ENCODE data around the gene CORO2B. TPM values are rescaled to one million over a fixed set of nuclear protein-coding genes. Genes with fewer than 3 reads are reported as not detected.

CORO2B gene
- polyA plus RNA-seq, 1 of the 3 experiments (the other 2 are of a cell fraction) = 3.6 TPM

GRCh38 chr15:68651916-68652525, 73.2 kb downstream of the CORO2B start:
- no peak overlapping the region for H3K9ac ChIP-seq
- H4K20me1 ChIP-seq (ENCODE audit: insufficient read depth) = no peaks in the 10 kb centered on the region
- DNase-seq = peak; percentile 41
- ChIA-PET POLR2A (no interaction called here), CTCF (interaction anchor here (0.7 to 2.2 kb wide), 17 partner anchors 10 to 273 kb away, joined by 3 to 17 read pairs (median 4); no protein-coding TSS in a partner anchor)
- H3F3A ChIP-seq (replicated peaks; ENCODE audit: insufficient read depth) = no peaks in the 10 kb centered on the region
- H3K27ac ChIP-seq (ENCODE audit: low read depth in 2 of 2, low read length in 1 of 2) = no peak overlapping the region; a peak in 1 of 4 replicates
- no peaks in the 10 kb centered on the region for H3K79me2 ChIP-seq (ENCODE audit: insufficient read depth)
- H3K9me3 ChIP-seq = no peaks in the 10 kb centered on the region
- H3K4me1 ChIP-seq (ENCODE audit: control insufficient read depth in 1 of 2, insufficient read depth in 2 of 2, low read depth in 1 of 2, low read length in 1 of 2) = peaks cover 0 to 12% of the 10 kb centered on the region in 2 experiments; a peak in 1 of 4 replicates
- no peak overlapping the region for H3K4me2 ChIP-seq
- no peak overlapping the region for H3K4me3 ChIP-seq (ENCODE audit: low read depth in 2 of 2, low read length in 1 of 2)
- TF ChIP-seq NRF1 (IDR thresholded peaks at IDR 0.05; ENCODE audit: low read depth, low read length) (no peak), YY1 (IDR thresholded peaks at IDR 0.05; ENCODE audit: low read depth) (no peak), RCOR1 (IDR thresholded peaks at IDR 0.05; ENCODE audit: low read length) (no peak), TCF12 (IDR thresholded peaks at IDR 0.05) (no peak), FOSL2 (IDR thresholded peaks at IDR 0.05; ENCODE audit: borderline replicate concordance, low read depth) (no peak), JUND (IDR thresholded peaks at IDR 0.05) (no peak), GATA2 (CRISPR knock-in tag; IDR thresholded peaks at IDR 0.05) (no peak), MEF2A (IDR thresholded peaks at IDR 0.05; ENCODE audit: borderline replicate concordance, low read depth) (no peak), FOXJ3 (CRISPR knock-in tag; IDR thresholded peaks at IDR 0.05) (no peak), EP300 (IDR thresholded peaks at IDR 0.05; ENCODE audit: borderline replicate concordance in 1 of 2, low read depth in 1 of 2, low read length in 1 of 2) (no peak), USF1 (IDR thresholded peaks at IDR 0.05; ENCODE audit: borderline replicate concordance, low read depth) (no peak), SMC3 (IDR thresholded peaks at IDR 0.05; ENCODE audit: low read depth, low read length) (no peak), TEAD4 (IDR thresholded peaks at IDR 0.05; ENCODE audit: borderline replicate concordance, insufficient read depth) (no peak)
- TF ChIP-seq, protein P1, sequence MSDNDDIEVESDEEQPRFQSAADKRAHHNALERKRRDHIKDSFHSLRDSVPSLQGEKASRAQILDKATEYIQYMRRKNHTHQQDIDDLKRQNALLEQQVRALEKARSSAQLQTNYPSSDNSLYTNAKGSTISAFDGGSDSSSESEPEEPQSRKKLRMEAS (IDR thresholded peaks at IDR 0.05; ENCODE audit: low read depth) = no peak
- TF ChIP-seq, protein P2, sequence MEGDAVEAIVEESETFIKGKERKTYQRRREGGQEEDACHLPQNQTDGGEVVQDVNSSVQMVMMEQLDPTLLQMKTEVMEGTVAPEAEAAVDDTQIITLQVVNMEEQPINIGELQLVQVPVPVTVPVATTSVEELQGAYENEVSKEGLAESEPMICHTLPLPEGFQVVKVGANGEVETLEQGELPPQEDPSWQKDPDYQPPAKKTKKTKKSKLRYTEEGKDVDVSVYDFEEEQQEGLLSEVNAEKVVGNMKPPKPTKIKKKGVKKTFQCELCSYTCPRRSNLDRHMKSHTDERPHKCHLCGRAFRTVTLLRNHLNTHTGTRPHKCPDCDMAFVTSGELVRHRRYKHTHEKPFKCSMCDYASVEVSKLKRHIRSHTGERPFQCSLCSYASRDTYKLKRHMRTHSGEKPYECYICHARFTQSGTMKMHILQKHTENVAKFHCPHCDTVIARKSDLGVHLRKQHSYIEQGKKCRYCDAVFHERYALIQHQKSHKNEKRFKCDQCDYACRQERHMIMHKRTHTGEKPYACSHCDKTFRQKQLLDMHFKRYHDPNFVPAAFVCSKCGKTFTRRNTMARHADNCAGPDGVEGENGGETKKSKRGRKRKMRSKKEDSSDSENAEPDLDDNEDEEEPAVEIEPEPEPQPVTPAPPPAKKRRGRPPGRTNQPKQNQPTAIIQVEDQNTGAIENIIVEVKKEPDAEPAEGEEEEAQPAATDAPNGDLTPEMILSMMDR (IDR thresholded peaks at IDR 0.05) = no peak
- TF ChIP-seq, protein P3, sequence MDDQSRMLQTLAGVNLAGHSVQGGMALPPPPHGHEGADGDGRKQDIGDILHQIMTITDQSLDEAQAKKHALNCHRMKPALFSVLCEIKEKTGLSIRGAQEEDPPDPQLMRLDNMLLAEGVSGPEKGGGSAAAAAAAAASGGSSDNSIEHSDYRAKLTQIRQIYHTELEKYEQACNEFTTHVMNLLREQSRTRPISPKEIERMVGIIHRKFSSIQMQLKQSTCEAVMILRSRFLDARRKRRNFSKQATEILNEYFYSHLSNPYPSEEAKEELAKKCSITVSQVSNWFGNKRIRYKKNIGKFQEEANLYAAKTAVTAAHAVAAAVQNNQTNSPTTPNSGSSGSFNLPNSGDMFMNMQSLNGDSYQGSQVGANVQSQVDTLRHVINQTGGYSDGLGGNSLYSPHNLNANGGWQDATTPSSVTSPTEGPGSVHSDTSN (IDR thresholded peaks at IDR 0.05) = no peak
- TF ChIP-seq, protein P4, sequence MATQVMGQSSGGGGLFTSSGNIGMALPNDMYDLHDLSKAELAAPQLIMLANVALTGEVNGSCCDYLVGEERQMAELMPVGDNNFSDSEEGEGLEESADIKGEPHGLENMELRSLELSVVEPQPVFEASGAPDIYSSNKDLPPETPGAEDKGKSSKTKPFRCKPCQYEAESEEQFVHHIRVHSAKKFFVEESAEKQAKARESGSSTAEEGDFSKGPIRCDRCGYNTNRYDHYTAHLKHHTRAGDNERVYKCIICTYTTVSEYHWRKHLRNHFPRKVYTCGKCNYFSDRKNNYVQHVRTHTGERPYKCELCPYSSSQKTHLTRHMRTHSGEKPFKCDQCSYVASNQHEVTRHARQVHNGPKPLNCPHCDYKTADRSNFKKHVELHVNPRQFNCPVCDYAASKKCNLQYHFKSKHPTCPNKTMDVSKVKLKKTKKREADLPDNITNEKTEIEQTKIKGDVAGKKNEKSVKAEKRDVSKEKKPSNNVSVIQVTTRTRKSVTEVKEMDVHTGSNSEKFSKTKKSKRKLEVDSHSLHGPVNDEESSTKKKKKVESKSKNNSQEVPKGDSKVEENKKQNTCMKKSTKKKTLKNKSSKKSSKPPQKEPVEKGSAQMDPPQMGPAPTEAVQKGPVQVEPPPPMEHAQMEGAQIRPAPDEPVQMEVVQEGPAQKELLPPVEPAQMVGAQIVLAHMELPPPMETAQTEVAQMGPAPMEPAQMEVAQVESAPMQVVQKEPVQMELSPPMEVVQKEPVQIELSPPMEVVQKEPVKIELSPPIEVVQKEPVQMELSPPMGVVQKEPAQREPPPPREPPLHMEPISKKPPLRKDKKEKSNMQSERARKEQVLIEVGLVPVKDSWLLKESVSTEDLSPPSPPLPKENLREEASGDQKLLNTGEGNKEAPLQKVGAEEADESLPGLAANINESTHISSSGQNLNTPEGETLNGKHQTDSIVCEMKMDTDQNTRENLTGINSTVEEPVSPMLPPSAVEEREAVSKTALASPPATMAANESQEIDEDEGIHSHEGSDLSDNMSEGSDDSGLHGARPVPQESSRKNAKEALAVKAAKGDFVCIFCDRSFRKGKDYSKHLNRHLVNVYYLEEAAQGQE (IDR thresholded peaks at IDR 0.05; ENCODE audit: low read depth, low read length) = no peak
- H2AFZ ChIP-seq (ENCODE audit: low read depth) = no peak overlapping the region
- no peaks in the 10 kb centered on the region for H3K36me3 ChIP-seq (replicated peaks in 1 of 2; ENCODE audit: control insufficient read depth in 1 of 2, insufficient read depth in 2 of 2, low read length in 1 of 2)
- H3K9me2 ChIP-seq = no peaks in the 10 kb centered on the region
- WGBS (ENCODE audit: low lambda C conversion rate) = 85% methylated on average over 9 of the region's 9 CpGs
- no peaks in the 10 kb centered on the region for H3K27me3 ChIP-seq (ENCODE audit: insufficient read depth)
